GM13977 (cell line): ENCODE data around the gene PDE6H.

ENCODE experiments used
- DNase-seq: peaks from one replicate; pipeline ENCODE4 v3.0.0; 2012; ENCODE audit warnings: low spot score
- in situ Hi-C: fragments of 300-500 bp; cut with MboI; formaldehyde crosslinking; loops from one replicate; pipeline ENCODE4 v1.12.0; 2022; ENCODE audit warnings: low sequenced_read_pairs, low pct_unique_long_range_greater_than_20kb, mixed read lengths, inconsistent platforms; ENCODE audit not compliant: unreplicated experiment
- TF ChIP-seq, protein P1 (sequence below): IDR thresholded peaks from 2 replicates; pipeline ENCODE4 v1.5.1; 2012; ENCODE audit warnings: mild to moderate bottlenecking, control low read depth; ENCODE audit not compliant: insufficient read depth; ENCODE audit errors: extremely low read depth, missing control alignments

The PDE6H gene

DNA sequence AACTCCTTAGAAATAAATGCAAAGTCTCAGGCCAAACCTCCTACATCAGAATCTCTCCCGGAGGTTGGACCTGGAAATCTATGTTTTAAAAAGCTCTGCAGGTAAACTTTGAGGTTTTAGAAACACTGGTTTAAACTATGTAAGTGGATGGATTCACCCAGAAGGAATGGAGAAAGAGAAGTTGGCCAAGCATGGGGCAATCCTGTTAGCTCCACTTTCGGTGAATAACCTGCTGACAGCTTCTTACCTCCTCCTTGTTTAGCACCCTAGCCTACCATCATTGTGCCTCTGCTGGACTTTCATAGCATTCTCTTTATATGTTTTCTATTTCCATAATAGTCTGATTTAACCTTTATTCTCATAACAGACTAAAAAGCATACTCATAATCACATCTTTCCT lies 8.4 kb upstream of the PDE6H start:
- no peak for DNase-seq
- in situ Hi-C loops, result no loop called here

DNA sequence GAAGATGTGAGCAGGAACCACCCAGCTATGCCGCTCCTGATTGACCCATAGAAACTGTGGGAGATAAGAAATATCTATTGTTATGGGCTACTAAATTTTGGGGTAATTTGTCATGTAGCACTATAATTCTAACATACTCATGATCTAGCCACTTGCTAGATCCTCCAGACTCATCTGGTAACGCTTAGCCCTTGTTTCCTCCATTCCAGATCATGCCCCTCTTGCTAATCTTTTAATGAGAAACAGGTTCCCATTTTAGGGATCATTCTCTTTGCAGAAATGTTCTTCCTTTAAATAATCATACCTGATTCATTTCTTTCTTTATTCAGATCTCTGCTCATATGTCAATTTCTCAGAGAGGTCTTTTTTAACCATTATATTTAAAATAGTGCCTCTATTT lies 7.6 kb upstream of the PDE6H start:
- no peak for DNase-seq
- in situ Hi-C loops, result no loop called here
- TF ChIP-seq, protein P1, sequence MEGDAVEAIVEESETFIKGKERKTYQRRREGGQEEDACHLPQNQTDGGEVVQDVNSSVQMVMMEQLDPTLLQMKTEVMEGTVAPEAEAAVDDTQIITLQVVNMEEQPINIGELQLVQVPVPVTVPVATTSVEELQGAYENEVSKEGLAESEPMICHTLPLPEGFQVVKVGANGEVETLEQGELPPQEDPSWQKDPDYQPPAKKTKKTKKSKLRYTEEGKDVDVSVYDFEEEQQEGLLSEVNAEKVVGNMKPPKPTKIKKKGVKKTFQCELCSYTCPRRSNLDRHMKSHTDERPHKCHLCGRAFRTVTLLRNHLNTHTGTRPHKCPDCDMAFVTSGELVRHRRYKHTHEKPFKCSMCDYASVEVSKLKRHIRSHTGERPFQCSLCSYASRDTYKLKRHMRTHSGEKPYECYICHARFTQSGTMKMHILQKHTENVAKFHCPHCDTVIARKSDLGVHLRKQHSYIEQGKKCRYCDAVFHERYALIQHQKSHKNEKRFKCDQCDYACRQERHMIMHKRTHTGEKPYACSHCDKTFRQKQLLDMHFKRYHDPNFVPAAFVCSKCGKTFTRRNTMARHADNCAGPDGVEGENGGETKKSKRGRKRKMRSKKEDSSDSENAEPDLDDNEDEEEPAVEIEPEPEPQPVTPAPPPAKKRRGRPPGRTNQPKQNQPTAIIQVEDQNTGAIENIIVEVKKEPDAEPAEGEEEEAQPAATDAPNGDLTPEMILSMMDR, result no peak

More for the DNA sequence above, 8.4 kb upstream of the PDE6H start:
- TF ChIP-seq, protein P1, result no peak

DNA sequence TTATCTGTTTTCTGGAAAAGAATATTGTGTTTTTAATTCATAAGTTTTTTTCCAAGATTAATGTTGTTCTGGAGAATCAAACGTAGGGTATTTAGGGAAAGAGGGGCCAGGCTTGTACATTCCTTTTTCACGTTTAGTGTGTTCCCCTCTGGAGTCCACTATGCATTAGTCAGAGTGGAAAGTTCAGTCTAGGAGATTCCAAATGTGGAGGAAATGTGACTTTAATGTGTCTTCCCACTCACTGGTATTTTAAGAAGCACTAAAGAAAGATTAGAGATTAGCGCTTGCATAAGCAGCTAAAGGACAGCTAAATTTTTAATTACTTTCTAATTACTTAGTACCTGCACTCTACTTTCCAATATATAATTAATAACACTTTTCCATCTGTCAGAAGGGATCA lies 4.4 kb upstream of the PDE6H start:
- DNase-seq, result no peak
- in situ Hi-C loops, result no loop called here
- TF ChIP-seq, protein P1, result no peak

DNA sequence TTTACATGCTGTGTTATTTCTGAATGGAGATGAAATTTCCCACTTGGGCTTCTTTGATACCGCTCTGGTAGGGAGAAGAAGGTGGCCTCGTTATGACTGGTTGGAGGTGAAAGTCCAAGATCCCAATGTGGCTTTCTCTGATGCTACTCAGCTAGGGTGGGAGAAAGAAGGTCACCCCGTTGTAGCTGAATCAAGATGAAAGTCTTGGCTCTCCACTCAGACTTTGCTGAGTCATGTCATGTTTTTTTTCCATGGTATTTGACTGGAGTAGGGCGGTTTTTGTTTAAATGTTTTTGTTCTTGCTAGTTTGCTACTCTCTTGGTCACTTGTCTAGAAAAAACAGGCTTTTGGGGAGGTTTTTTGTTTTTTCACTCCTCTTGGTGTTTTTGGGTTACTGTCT lies 2.4 kb upstream of the PDE6H start:
- no peak for DNase-seq
- in situ Hi-C loops, result no loop called here

DNA sequence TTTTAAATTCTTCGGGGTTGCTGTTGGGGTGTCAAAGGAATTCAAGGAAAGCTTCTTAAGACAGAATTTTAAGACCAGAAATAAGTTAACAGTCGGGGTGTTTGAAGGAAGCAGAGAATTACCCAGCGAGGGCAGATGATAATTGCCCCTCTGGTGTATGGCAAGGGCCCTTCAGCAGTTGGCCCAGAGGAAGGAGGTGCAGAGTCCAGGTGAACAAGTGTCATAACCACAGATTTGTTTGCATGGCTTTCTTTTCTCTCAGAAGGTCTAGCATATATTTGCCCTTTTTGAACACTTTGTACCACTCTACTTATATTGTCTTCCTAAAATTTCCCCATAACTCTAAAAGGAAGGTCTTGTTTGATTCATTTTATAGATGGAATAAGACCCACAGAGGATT lies 1.8 kb downstream of the PDE6H start:
- TF ChIP-seq, protein P1, result no peak
- in situ Hi-C loops, result loop anchor here (25.0 kb wide), 1 partner anchor 762 kb away; no protein-coding TSS in a partner anchor
- no peak for DNase-seq

More for the DNA sequence above, 2.4 kb upstream of the PDE6H start:
- TF ChIP-seq, protein P1, result no peak

DNA sequence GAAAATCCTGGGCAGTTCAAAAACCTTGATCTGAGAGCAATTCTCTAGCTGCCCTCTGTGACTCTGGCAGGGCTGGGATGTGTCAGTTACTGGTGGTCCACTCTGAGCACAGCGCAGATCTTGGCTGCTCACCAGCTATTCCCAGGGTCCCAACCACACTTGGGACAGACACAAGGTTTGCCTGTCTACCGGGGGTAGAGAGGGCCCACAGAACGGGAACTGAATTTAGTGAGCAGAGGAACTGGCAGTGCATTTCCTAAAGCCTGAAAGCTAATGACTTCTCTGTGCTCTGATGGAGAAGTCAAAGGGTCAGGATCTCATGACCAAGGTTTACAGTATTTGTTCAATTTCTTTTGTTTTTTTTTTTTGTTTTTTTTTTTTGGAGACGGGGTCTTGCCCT lies 2.6 kb downstream of the PDE6H start:
- no peak for DNase-seq
- TF ChIP-seq, protein P1, result no peak
- in situ Hi-C loops, result loop anchor here (25.0 kb wide), 1 partner anchor 763 kb away; no protein-coding TSS in a partner anchor

DNA sequence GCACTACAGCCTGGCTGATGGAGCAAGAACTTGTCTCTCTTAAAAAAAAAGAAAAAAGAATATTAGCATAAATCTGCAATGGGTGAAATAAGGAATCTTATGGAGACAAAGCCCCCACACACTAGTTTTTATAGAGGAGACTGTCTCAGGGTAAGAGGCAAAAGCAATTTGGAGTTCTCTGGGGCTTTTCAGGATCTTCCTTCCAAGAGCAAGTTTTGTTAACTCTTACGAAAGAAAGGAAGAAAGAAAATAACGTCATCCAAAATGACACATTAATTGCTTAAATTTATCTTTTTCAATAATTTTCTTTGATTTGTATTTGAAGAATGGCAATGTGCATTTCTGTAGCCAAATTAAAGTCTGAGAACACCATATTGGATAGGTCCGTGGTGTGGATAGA lies 3.8 kb downstream of the PDE6H start:
- in situ Hi-C loops, result loop anchor here (25.0 kb wide), 1 partner anchor 764 kb away; no protein-coding TSS in a partner anchor
- TF ChIP-seq, protein P1, result no peak
- no peak for DNase-seq
